ENCODE measurements around the gene ZBTB43. TPM values are rescaled to one million over a fixed set of nuclear protein-coding genes. Genes with fewer than 3 reads are reported as not detected.

ZBTB43 gene
- total RNA-seq, 1 donor from 2014 or later = 23.0 TPM

DNA sequence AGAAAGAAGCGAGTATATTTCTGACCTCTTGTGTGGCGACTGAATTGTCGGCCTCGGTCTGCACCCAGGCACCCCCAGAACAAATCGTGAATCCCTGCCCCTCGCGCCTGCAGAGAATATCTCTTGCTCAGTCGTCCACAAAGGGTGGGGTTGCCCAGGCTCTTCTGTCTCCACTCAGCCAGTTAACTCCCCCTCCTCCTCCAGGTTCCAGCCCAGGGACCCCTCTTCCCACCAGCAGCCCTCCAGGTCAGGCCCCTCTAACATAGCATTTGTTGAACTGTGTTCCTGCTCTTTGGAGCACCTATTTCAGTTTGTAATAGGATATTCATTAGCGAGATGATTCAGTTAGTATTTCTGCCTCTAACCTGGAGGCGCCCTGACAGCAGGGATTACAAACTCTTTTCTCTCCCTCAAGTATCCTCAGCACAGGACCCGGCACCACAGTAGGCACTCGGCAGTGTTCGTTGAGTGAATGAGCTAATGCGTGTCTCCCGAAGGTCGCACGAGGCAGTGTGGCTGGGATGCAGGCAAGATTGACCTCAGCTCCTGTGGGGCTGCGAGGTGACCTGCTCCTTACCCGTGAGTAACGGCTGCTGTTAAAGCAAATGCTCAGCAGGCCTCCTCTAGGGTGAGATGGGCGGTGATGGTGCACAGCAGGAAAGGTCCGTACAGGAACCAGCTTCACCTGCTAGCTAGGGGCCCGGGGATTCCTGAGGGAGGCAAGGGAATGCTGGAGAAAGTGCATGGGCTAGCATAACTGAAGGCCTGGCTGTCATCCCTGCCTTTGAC, 81.4 kb downstream of the ZBTB43 start:
- H3K4me3 Mint-ChIP-seq = no peak overlapping the region
- no peak for DNase-seq (ENCODE audit: low read depth, low spot score)
- H3K27me3 Mint-ChIP-seq (ENCODE audit: low read depth) = no peaks in the 10 kb centered on the region
- H3K9me3 Mint-ChIP-seq = no peaks in the 10 kb centered on the region
- no peak overlapping the region for H3K27ac Mint-ChIP-seq (ENCODE audit: unreplicated experiment)
- H3K4me1 Mint-ChIP-seq = peaks cover 16% of the 10 kb centered on the region
- TF ChIP-seq, protein P1, sequence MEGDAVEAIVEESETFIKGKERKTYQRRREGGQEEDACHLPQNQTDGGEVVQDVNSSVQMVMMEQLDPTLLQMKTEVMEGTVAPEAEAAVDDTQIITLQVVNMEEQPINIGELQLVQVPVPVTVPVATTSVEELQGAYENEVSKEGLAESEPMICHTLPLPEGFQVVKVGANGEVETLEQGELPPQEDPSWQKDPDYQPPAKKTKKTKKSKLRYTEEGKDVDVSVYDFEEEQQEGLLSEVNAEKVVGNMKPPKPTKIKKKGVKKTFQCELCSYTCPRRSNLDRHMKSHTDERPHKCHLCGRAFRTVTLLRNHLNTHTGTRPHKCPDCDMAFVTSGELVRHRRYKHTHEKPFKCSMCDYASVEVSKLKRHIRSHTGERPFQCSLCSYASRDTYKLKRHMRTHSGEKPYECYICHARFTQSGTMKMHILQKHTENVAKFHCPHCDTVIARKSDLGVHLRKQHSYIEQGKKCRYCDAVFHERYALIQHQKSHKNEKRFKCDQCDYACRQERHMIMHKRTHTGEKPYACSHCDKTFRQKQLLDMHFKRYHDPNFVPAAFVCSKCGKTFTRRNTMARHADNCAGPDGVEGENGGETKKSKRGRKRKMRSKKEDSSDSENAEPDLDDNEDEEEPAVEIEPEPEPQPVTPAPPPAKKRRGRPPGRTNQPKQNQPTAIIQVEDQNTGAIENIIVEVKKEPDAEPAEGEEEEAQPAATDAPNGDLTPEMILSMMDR (conservative IDR thresholded peaks at IDR 0.05) = no peak
- H3K36me3 Mint-ChIP-seq (ENCODE audit: low read depth) = no peaks in the 10 kb centered on the region

DNA sequence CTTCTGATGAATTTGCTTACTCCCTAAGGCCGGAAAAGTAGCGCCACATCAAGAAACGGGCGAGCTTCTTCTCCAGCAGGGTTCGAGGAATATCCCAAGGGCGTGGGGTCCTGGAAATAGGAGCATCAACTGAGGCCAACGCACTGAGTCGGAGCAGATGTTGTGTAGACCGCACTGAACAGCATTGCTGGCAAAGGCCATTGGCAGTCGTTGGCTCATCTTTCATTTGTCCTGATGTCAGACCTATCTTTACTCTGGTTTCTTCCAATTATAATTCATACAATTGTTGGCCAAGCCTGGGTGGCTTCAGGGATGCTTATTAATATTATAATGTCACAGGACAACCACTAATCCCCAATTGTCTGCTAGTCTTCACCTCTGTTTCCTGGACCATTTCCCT, 82.1 kb downstream of the ZBTB43 start:
- DNase-seq (ENCODE audit: low read depth, low spot score) = no peak
- Mint-ChIP-seq H3K27me3 (ENCODE audit: low read depth) (no peaks in the 10 kb centered on the region), H3K4me3 (no peak overlapping the region), H3K4me1 (peaks cover 16% of the 10 kb centered on the region), H3K9me3 (no peaks in the 10 kb centered on the region), H3K36me3 (ENCODE audit: low read depth) (no peaks in the 10 kb centered on the region), H3K27ac (ENCODE audit: unreplicated experiment) (no peak overlapping the region)
- TF ChIP-seq, protein P1 (conservative IDR thresholded peaks at IDR 0.05) = no peak

Other genes with a start within 250 kb of the ZBTB43 start
- 6.9 and 10.5 TPM in 2 replicates for gene LMX1B, start 191.1 kb upstream of the ZBTB43 start, total RNA-seq
- 16.1 and 16.9 TPM in 2 replicates for gene ZBTB34, start 55.6 kb downstream of the ZBTB43 start, total RNA-seq
- gene RALGPS1, start 109.7 kb downstream of the ZBTB43 start, total RNA-seq = 10.8 and 11.7 TPM in 2 replicates

Measured in neural crest cell (in vitro differentiated cells).